Measurements from ENCODE around the gene MYO9A. TPM values are rescaled to one million over a fixed set of nuclear protein-coding genes. Genes with fewer than 3 reads are reported as not detected.

Gene MYO9A
- total RNA-seq, 1 experiment from 2014 or later = 21.4 TPM

DNA sequence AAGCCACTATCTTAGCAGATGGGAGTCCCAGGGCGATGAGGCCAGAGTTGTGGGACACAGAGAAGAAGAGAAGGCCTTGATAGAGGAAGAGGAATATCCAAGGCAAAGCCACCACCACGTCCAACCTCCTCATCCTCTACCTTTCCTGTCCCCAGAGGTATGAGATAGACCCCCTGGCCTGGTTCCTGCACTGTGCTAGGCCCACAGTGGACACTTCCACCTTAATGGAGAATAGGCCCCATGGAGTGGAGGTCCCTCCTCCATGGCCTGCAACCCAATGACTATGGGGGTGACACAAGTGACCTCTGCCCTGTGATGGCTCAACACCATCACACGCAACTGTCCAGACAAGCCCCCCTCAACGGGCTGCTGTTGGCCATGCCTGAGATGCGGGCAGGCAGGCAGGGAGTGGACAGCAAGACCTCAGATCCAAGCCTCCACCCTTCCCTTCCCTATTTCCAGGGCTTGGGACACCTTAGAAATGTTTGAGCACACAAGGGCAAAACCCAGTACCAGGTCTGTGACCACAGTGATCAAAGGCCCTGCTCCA is 42.8 kb upstream of the MYO9A start:
- H3K27me3 Mint-ChIP-seq (ENCODE audit: low read depth) = peaks cover 2% of the 10 kb centered on the region; the same call in 1 of the 2 replicates
- H3K4ac ChIP-seq (ENCODE audit: low read depth, low read length) = no peak overlapping the region
- H3K27me3 ChIP-seq (ENCODE audit: insufficient read depth, low read length) = no peaks in the 10 kb centered on the region
- H3K27ac Mint-ChIP-seq = no peak overlapping the region; a peak in 1 of 7 replicates
- no peaks in the 10 kb centered on the region for H3K23me2 ChIP-seq (ENCODE audit: insufficient read length, low read depth, low read length, poor library complexity, severe bottlenecking)
- H2AK5ac ChIP-seq (ENCODE audit: insufficient read length, low read length) = no peak overlapping the region
- no peak for DNase-seq
- H3K14ac ChIP-seq (ENCODE audit: insufficient read depth, low read length) = no peak overlapping the region
- no peak overlapping the region for H2BK120ac ChIP-seq (ENCODE audit: low read depth, low read length, poor library complexity, severe bottlenecking)
- H3K4me1 ChIP-seq (ENCODE audit: insufficient read depth, low read length) = no peaks in the 10 kb centered on the region
- no peak overlapping the region for H2BK15ac ChIP-seq (ENCODE audit: low read depth, low read length)
- H4K8ac ChIP-seq (replicated peaks; ENCODE audit: insufficient read length, low read depth, low read length) = no peak overlapping the region
- no peaks in the 10 kb centered on the region for H3K79me2 ChIP-seq (ENCODE audit: insufficient read depth, low read length)
- no peak overlapping the region for H3K23ac ChIP-seq (ENCODE audit: insufficient read length, low read depth, low read length)
- H3K4me2 ChIP-seq (ENCODE audit: insufficient read depth, insufficient read length, low read length) = no peak overlapping the region
- peaks cover 8% of the 10 kb centered on the region in 2 experiments for H3K4me1 Mint-ChIP-seq
- WGBS (ENCODE audit: extremely low coverage, insufficient read length, low lambda C conversion rate) = no CpG with 5 or more reads among the region's 5 CpGs
- no peak overlapping the region for H3K4me3 Mint-ChIP-seq
- no peak overlapping the region for H4K5ac ChIP-seq (ENCODE audit: insufficient read length, low read depth, low read length)
- no peaks in the 10 kb centered on the region for H3K9me3 ChIP-seq (ENCODE audit: control insufficient read depth, low read depth, low read length)
- no peak overlapping the region for H2BK5ac ChIP-seq (ENCODE audit: insufficient read length, low read length)
- H4K20me1 ChIP-seq (ENCODE audit: control insufficient read depth, insufficient read depth, insufficient read length) = no peaks in the 10 kb centered on the region
- H3K79me1 ChIP-seq (ENCODE audit: insufficient read depth, low read depth, low read length, poor library complexity, severe bottlenecking) = no peaks in the 10 kb centered on the region
- TF ChIP-seq, protein P1, sequence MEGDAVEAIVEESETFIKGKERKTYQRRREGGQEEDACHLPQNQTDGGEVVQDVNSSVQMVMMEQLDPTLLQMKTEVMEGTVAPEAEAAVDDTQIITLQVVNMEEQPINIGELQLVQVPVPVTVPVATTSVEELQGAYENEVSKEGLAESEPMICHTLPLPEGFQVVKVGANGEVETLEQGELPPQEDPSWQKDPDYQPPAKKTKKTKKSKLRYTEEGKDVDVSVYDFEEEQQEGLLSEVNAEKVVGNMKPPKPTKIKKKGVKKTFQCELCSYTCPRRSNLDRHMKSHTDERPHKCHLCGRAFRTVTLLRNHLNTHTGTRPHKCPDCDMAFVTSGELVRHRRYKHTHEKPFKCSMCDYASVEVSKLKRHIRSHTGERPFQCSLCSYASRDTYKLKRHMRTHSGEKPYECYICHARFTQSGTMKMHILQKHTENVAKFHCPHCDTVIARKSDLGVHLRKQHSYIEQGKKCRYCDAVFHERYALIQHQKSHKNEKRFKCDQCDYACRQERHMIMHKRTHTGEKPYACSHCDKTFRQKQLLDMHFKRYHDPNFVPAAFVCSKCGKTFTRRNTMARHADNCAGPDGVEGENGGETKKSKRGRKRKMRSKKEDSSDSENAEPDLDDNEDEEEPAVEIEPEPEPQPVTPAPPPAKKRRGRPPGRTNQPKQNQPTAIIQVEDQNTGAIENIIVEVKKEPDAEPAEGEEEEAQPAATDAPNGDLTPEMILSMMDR (conservative IDR thresholded peaks at IDR 0.05) = no peak
- no peak overlapping the region for H4K91ac ChIP-seq (ENCODE audit: insufficient read length, low read depth, low read length)
- H3K9me3 Mint-ChIP-seq = no peaks in the 10 kb centered on the region; a peak in 1 of 5 replicates
- H3K56ac ChIP-seq (ENCODE audit: insufficient read length, low read depth, low read length) = no peak overlapping the region
- no peak overlapping the region for H3K9ac ChIP-seq (ENCODE audit: extremely low read depth, insufficient read length, low read length)
- no peak overlapping the region for H2AFZ ChIP-seq (ENCODE audit: low read length)
- H3K27ac ChIP-seq (ENCODE audit: insufficient read length, low read depth, low read length) = no peak overlapping the region
- H3K36me3 Mint-ChIP-seq (ENCODE audit: insufficient read depth in 1 of 3, low read depth in 3 of 3) = peaks cover 0 to 2% (median 0%) of the 10 kb centered on the region in 3 experiments; a peak in 1 of 7 replicates
- H3T11ph ChIP-seq (ENCODE audit: low read length) = no peak overlapping the region
- H2BK20ac ChIP-seq (ENCODE audit: low read depth, low read length, poor library complexity, severe bottlenecking) = no peak overlapping the region
- H2BK12ac ChIP-seq (ENCODE audit: insufficient read length, low read depth, low read length) = no peak overlapping the region
- H3K18ac ChIP-seq (ENCODE audit: insufficient read length, low read depth, low read length) = no peak overlapping the region
